Cardiac ventricle fibroblast (primary cell): ENCODE results near the gene UNC13A. TPM values are rescaled to one million over a fixed set of nuclear protein-coding genes. Genes with fewer than 3 reads are reported as not detected.

Source experiments
- total RNA-seq: library from RNA; depleted of rRNA; stranded (reverse); fragments of >200 nt; gene quantifications from 2 replicates; pipeline ENCODE4 v1.2.3, GENCODE V29; 2015

The UNC13A gene
- total RNA-seq, result 0.06 TPM in 1 of 2 replicates, not detected in the other

DNA sequence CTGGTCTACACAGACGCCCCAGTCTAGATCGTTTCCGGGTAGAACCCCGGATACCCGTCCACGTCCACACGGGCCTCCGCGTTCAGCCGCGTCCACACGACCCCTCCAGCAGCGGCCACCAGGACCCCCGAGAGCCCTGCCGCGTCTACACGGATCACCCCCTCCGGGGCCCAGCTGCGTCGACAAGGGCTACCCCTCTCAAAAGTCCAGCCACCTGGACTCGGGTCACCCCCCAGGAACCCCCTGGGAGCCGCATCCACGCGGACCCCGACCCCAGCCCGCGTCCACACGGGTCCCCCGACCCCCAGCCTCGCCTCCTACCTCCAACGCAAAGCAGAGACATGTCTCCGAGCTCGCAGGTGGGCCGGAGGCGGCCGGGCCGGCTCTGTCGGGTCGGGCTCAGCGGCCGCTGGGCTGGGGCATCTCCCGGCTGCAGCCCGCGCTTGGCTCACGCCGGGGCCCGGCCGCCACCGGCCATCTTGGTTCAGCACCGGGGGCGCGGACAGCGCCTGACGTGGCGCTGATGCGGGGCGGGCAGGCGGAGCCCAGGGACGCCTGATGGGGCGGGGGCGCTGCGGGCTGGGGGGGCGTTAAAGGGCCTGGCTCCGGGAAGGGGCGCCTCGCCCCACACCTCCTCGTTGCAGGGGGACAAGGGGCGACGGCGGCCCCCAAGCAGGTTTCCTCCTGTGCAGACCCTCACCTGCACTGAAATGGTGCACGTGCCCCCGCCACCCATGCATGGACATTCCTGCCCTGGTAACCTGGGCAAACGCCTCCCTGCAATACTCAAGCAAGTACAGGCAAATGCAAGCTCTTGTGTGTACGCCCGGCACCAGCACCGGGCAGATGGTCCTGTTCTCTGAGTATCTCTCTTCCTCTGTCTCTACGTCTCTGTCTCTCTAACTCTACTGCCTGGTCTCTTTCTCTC lies at the start of gene UNC13A:
Gene UNC13A, minus strand, starts transcription at position 498 of the 928 bp plus-strand sequence. Its CDS starts 155 bp downstream, at position 343.

GRCh38 chr19:17718947-17719711 lies 31.0 kb upstream of the UNC13A start, which contains the start of gene MAP1S:
TSS of gene MAP1S (plus strand) at chr19:17719480. CDS start at chr19:17719503, 23 bp downstream.

DNA sequence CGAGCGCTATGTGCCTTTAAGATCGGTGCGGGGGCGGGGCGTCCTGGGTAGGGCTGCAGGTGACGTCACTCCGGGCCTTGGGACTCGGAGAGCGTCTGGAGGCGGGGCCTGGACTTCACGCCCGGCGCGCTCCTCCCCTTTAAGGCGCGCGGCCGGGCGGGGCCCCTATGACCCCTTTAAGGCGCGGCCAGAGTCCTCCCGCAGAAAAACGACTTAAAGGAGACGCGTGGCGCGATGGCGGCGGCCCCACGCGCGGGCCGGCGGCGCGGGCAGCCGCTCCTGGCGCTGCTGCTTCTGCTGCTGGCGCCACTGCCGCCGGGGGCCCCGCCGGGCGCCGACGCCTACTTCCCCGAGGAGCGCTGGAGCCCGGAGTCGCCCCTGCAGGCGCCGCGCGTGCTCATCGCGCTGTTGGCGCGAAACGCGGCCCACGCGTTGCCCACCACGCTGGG lies 132.7 kb downstream of the UNC13A start, which contains the start of gene COLGALT1:
Gene COLGALT1, plus strand, starts transcription at position 170 of the 449 bp plus-strand sequence. Its CDS starts 65 bp downstream, at position 235.

Other genes with a start within 250 kb of the UNC13A start
- gene TMEM221, start 239.7 kb downstream of the UNC13A start, total RNA-seq, result 0.25 TPM in 1 of 2 replicates, not detected in the other
- gene NXNL1, start 227.4 kb downstream of the UNC13A start, total RNA-seq, result not detected in 2 replicates
- gene SLC27A1, start 217.8 kb downstream of the UNC13A start, total RNA-seq, result 41.8 and 43.5 TPM in 2 replicates
- gene PGLS, start 176.7 kb downstream of the UNC13A start, total RNA-seq, result 116 and 122 TPM in 2 replicates
- gene COLGALT1, start 132.7 kb downstream of the UNC13A start, total RNA-seq, result 98.8 and 103 TPM in 2 replicates
- gene MAP1S, start 31.1 kb upstream of the UNC13A start, total RNA-seq, result 28.3 and 29.8 TPM in 2 replicates
- gene FCHO1, start 63.1 kb upstream of the UNC13A start, total RNA-seq, result 0.50 and 0.68 TPM in 2 replicates
- not detected in 2 replicates for gene B3GNT3, start 106.8 kb upstream of the UNC13A start, total RNA-seq
- gene INSL3, start 133.2 kb upstream of the UNC13A start, total RNA-seq, result not detected in 2 replicates
- 6.3 and 7.7 TPM in 2 replicates for gene JAK3, start 159.6 kb upstream of the UNC13A start, total RNA-seq
- 1,805 and 2,205 TPM in 2 replicates for gene RPL18A, start 171.6 kb upstream of the UNC13A start, total RNA-seq
- not detected in 2 replicates for gene SLC5A5, start 183.6 kb upstream of the UNC13A start, total RNA-seq
- 51.8 and 67.5 TPM in 2 replicates for gene CCDC124, start 244.7 kb upstream of the UNC13A start, total RNA-seq